ENCODE results near the gene NFIL3.

DNA sequence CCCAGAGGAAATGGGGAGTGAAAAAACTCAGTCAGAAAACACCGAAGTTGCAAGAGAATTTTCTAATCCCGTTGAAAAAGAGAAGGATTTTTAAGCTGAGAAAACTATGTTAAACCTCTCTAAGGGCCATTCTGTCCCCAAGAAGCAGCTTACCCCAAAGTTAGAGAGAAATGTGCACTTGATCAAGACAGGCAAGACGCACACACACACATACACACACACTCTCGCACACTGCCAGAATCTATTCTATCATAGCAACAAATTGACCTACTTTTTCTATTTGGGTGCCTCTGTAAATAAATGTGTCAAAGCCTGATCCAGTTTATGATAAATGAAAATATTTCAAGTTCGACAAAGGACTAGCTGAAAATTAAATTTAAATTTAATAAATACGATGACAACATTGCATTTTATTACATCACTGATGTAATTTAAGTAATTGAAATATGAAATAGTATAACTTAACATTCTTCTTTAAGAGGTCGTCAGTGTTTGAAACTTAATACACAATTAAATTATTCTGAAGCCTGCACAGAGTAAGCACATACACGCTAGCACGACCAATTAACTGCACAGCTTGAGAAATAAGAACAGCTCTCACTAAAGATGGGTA is 5.9 kb downstream of the NFIL3 start:
- TF ChIP-seq, protein P1, sequence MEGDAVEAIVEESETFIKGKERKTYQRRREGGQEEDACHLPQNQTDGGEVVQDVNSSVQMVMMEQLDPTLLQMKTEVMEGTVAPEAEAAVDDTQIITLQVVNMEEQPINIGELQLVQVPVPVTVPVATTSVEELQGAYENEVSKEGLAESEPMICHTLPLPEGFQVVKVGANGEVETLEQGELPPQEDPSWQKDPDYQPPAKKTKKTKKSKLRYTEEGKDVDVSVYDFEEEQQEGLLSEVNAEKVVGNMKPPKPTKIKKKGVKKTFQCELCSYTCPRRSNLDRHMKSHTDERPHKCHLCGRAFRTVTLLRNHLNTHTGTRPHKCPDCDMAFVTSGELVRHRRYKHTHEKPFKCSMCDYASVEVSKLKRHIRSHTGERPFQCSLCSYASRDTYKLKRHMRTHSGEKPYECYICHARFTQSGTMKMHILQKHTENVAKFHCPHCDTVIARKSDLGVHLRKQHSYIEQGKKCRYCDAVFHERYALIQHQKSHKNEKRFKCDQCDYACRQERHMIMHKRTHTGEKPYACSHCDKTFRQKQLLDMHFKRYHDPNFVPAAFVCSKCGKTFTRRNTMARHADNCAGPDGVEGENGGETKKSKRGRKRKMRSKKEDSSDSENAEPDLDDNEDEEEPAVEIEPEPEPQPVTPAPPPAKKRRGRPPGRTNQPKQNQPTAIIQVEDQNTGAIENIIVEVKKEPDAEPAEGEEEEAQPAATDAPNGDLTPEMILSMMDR (conservative IDR thresholded peaks at IDR 0.05 in 1 of 2, IDR thresholded peaks at IDR 0.05 in 1 of 2; ENCODE audit: extremely low read depth in 1 of 2, insufficient read depth in 1 of 2, low read depth in 1 of 2, low read length in 2 of 2) = no peak
- no peak for TF ChIP-seq EZH2 (IDR thresholded peaks at IDR 0.05; ENCODE audit: borderline replicate concordance, low read length)
